K562 (cell line): ENCODE results near the gene GNB2. TPM values are rescaled to one million over a fixed set of nuclear protein-coding genes. Genes with fewer than 3 reads are reported as not detected.
A peak's percentile ranks its signal among the peaks of the same experiment; 100 is the strongest.

Experiments used
- CBFB ChIP-seq: sonication (generic); formaldehyde crosslinking; IDR thresholded peaks from 2 replicates; pipeline ENCODE4 v1.4.0; 2020; ENCODE audit warnings: mild to moderate bottlenecking, missing genetic modification reagents
- CBX1 ChIP-seq: sonication (generic); IDR thresholded peaks from 2 replicates; pipeline ENCODE4 v1.6.1; 2016; ENCODE audit warnings: antibody characterized with exemption, low read depth, mild to moderate bottlenecking
- GATAD2B ChIP-seq: fragments of 450-650 bp; IDR thresholded peaks from 2 replicates; pipeline ENCODE4 v1.6.1; 2017; ENCODE audit warnings: mild to moderate bottlenecking, borderline replicate concordance
- KLF13 ChIP-seq: fragments of 450-650 bp; IDR thresholded peaks from 2 replicates; pipeline ENCODE4 v1.6.1; 2016; ENCODE audit warnings: missing genetic modification characterization, low read depth, mild to moderate bottlenecking, missing compliant biosample characterization, moderate library complexity, borderline replicate concordance
- RBBP5 ChIP-seq: fragments of 200-600 bp; sonication (generic); IDR thresholded peaks from 2 replicates; pipeline ENCODE4 v1.6.1; 2012; ENCODE audit warnings: borderline replicate concordance, mild to moderate bottlenecking, low read length, control low read depth, inconsistent platforms; ENCODE audit not compliant: insufficient read depth, poor library complexity, severe bottlenecking
- SRSF1 ChIP-seq: fragments of 200-400 bp; formaldehyde crosslinking; IDR thresholded peaks from 2 replicates; pipeline ENCODE4 v1.6.1; 2017; ENCODE audit warnings: mild to moderate bottlenecking, low read depth, low read length, moderate library complexity
- STAT5B ChIP-seq: fragments of 250-450 bp; sonication (Bioruptor Pico); IDR thresholded peaks from 2 replicates; pipeline ENCODE4 v1.8.0; 2021; ENCODE audit warnings: mild to moderate bottlenecking, inconsistent platforms
- XRCC3 ChIP-seq: fragments of 450-650 bp; IDR thresholded peaks from 2 replicates; pipeline ENCODE4 v1.6.1; 2017; ENCODE audit warnings: mild to moderate bottlenecking, moderate library complexity
- ZKSCAN8 ChIP-seq: fragments of 200-800 bp; sonication (Bioruptor generic); IDR thresholded peaks from 2 replicates; pipeline ENCODE4 v1.6.1; 2016; ENCODE audit warnings: missing genetic modification characterization, missing compliant biosample characterization
- ZNF584 ChIP-seq: fragments of 200-800 bp; sonication (Bioruptor generic); IDR thresholded peaks from 2 replicates; pipeline ENCODE4 v1.6.1; 2016; ENCODE audit warnings: low read depth, mild to moderate bottlenecking, missing genetic modification characterization, missing compliant biosample characterization
- ZNF644 ChIP-seq: fragments of 200-800 bp; sonication (Bioruptor generic); IDR thresholded peaks from 2 replicates; pipeline ENCODE4 v1.6.1; 2016; ENCODE audit warnings: low read depth, missing genetic modification characterization, missing compliant biosample characterization
- ZNF695 ChIP-seq: fragments of 450-650 bp; formaldehyde crosslinking; IDR thresholded peaks from 2 replicates; pipeline ENCODE4 v1.4.0; 2020; ENCODE audit warnings: mild to moderate bottlenecking, moderate library complexity
- ZNF696 ChIP-seq: fragments of 250-450 bp; sonication (Bioruptor Pico); conservative IDR thresholded peaks from 2 replicates; pipeline ENCODE4 v1.4.0; 2020; ENCODE audit warnings: mild to moderate bottlenecking, moderate library complexity
- ZNF830 ChIP-seq: fragments of 250-450 bp; sonication (Bioruptor Pico); IDR thresholded peaks from 2 replicates; pipeline ENCODE4 v1.5.0; 2021; ENCODE audit warnings: mild to moderate bottlenecking
- polyA plus RNA-seq, 8 experiments: library from polyadenylated mRNA; depleted of rRNA in 4 of 8; stranded (reverse) in 5 of 8; unstranded in 3 of 8; fragments of >200 nt; fragmentation: Nextera tagmentation in 2 of 8; fragmentation: Illumina TruSeq in 1 of 8; extraction: Ambion mirVana in 2 of 8; extraction: Trizol in 1 of 8; gene quantifications; 2 replicates each; pipeline versions ENCODE4 v1.2.1 to v1.2.3, GENCODE V29; 2011 to 2014; ENCODE audit warnings: inconsistent platforms in 1 of 8, missing spikeins in 1 of 8
- total RNA-seq, 7 experiments: library from RNA; depleted of rRNA in 6 of 7; stranded (reverse); fragments of >200 nt in 6 of 7; fragmentation: Illumina TruSeq in 2 of 7; extraction: Trizol in 2 of 7; gene quantifications; 2 replicates each; pipeline versions ENCODE4 v1.2.1 to v1.2.3, GENCODE V29; 2011 to 2021; ENCODE audit warnings: low replicate concordance in 1 of 7
- TF ChIP-seq, protein P1 (sequence below): fragments of 250-450 bp; sonication (Bioruptor Pico); IDR thresholded peaks from 2 replicates; pipeline ENCODE4 v1.4.0; 2020
- TF ChIP-seq, protein P2 (sequence below): IDR thresholded peaks from 2 replicates; pipeline ENCODE4 v1.6.1; 2012; ENCODE audit warnings: low read depth, low read length, improper control_type of control experiment, borderline replicate concordance
- TF ChIP-seq, protein P3 (sequence below): fragments of 250-450 bp; sonication (Bioruptor Pico); IDR thresholded peaks from 2 replicates; pipeline ENCODE4 v1.5.1; 2021; ENCODE audit warnings: mild to moderate bottlenecking
- TF ChIP-seq, protein P4 (sequence below): fragments of 450-650 bp; IDR thresholded peaks from 2 replicates; pipeline ENCODE4 v1.6.1; 2016; ENCODE audit warnings: missing biosample characterization, missing genetic modification characterization

GNB2 gene
- total and polyA plus RNA-seq, 9 of the 15 experiments (the other 6 are each of a cell fraction or from before 2014, with no cell fraction given) = 0.65 to 320 (median 104) TPM

DNA sequence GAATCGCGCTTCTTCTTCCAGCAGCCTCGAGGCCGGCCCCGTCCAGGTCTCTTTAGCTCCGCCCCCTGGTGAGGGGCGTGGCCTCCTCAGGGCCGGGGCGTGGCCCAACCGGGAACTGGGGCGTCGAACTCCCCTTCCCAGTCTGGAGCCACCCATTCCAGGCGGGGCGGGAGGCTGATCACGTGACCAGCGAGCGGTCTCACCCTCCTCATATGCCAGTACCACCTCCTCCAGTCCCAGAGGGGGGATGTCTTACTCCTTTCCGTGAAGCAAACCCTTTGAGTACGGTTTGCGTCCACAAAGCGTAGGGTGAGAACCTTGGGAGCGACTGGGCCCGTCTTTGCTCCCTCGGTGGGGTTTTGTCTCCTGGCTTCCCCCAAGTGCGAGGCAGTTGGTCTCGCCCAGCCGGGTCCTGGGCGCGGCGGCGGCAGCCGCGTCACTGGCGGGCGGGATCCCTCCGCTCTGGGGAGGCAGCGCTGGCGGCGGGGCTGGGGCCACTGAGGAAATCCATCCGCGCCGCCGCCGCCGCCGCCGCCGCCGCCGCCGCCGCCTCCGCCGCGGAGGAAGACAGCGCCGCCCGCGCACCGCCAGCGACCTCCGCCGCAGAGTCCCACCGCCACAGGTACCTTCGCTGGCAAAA lies at the start of gene GNB2 (continued):
- TF ChIP-seq, protein P1, sequence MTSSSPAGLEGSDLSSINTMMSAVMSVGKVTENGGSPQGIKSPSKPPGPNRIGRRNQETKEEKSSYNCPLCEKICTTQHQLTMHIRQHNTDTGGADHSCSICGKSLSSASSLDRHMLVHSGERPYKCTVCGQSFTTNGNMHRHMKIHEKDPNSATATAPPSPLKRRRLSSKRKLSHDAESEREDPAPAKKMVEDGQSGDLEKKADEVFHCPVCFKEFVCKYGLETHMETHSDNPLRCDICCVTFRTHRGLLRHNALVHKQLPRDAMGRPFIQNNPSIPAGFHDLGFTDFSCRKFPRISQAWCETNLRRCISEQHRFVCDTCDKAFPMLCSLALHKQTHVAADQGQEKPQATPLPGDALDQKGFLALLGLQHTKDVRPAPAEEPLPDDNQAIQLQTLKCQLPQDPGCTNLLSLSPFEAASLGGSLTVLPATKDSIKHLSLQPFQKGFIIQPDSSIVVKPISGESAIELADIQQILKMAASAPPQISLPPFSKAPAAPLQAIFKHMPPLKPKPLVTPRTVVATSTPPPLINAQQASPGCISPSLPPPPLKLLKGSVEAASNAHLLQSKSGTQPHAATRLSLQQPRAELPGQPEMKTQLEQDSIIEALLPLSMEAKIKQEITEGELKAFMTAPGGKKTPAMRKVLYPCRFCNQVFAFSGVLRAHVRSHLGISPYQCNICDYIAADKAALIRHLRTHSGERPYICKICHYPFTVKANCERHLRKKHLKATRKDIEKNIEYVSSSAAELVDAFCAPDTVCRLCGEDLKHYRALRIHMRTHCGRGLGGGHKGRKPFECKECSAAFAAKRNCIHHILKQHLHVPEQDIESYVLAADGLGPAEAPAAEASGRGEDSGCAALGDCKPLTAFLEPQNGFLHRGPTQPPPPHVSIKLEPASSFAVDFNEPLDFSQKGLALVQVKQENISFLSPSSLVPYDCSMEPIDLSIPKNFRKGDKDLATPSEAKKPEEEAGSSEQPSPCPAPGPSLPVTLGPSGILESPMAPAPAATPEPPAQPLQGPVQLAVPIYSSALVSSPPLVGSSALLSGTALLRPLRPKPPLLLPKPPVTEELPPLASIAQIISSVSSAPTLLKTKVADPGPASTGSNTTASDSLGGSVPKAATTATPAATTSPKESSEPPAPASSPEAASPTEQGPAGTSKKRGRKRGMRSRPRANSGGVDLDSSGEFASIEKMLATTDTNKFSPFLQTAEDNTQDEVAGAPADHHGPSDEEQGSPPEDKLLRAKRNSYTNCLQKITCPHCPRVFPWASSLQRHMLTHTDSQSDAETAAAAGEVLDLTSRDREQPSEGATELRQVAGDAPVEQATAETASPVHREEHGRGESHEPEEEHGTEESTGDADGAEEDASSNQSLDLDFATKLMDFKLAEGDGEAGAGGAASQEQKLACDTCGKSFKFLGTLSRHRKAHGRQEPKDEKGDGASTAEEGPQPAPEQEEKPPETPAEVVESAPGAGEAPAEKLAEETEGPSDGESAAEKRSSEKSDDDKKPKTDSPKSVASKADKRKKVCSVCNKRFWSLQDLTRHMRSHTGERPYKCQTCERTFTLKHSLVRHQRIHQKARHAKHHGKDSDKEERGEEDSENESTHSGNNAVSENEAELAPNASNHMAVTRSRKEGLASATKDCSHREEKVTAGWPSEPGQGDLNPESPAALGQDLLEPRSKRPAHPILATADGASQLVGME = 0 out of 2 replicates have a peak, but pooled peaks have one; percentile 11
- TF ChIP-seq CBFB (CRISPR knock-in tag) (no peak), GATAD2B (no peak; the same call in none of the 2 replicates), STAT5B (no peak), ZNF644 (no peak), SRSF1 (no peak), ZNF584 (CRISPR knock-in tag) (0 out of 2 replicates have a peak, but pooled peaks have one; percentile 7), ZNF830 (CRISPR knock-in tag) (0 out of 2 replicates have a peak, but pooled peaks have one; percentile 73), KLF13 (tag) (peak; percentile 64; the same call in 1 of the 2 replicates), ZKSCAN8 (CRISPR knock-in tag) (no peak), RBBP5 (peak; percentile 52), ZNF696 (CRISPR knock-in tag) (no peak), CBX1 (no peak), ZNF695 (CRISPR knock-in tag) (no peak), XRCC3 (no peak)
- TF ChIP-seq, protein P2, sequence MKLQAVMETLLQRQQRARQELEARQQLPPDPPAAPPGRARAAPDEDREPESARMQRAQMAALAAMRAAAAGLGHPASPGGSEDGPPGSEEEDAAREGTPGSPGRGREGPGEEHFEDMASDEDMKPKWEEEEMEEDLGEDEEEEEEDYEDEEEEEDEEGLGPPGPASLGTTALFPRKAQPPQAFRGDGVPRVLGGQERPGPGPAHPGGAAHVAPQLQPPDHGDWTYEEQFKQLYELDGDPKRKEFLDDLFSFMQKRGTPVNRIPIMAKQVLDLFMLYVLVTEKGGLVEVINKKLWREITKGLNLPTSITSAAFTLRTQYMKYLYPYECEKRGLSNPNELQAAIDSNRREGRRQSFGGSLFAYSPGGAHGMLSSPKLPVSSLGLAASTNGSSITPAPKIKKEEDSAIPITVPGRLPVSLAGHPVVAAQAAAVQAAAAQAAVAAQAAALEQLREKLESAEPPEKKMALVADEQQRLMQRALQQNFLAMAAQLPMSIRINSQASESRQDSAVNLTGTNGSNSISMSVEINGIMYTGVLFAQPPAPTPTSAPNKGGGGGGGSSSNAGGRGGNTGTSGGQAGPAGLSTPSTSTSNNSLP = no peak
- TF ChIP-seq, protein P3, sequence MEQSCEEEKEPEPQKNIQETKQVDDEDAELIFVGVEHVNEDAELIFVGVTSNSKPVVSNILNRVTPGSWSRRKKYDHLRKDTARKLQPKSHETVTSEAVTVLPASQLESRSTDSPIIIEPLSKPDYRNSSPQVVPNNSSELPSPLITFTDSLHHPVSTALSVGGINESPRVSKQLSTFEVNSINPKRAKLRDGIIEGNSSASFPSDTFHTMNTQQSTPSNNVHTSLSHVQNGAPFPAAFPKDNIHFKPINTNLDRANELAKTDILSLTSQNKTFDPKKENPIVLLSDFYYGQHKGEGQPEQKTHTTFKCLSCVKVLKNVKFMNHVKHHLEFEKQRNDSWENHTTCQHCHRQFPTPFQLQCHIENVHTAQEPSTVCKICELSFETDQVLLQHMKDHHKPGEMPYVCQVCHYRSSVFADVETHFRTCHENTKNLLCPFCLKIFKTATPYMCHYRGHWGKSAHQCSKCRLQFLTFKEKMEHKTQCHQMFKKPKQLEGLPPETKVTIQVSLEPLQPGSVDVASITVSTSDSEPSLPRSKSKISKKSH = no peak
- TF ChIP-seq, protein P4, sequence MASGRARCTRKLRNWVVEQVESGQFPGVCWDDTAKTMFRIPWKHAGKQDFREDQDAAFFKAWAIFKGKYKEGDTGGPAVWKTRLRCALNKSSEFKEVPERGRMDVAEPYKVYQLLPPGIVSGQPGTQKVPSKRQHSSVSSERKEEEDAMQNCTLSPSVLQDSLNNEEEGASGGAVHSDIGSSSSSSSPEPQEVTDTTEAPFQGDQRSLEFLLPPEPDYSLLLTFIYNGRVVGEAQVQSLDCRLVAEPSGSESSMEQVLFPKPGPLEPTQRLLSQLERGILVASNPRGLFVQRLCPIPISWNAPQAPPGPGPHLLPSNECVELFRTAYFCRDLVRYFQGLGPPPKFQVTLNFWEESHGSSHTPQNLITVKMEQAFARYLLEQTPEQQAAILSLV (tag) = no peak
